Liver (tissue), 3 donors: ENCODE data around the gene C12orf50.

Experiments used
- GABPA ChIP-seq, 2 donors: IDR thresholded peaks in 1 of 2; conservative IDR thresholded peaks in 1 of 2; 2 replicates each; pipeline ENCODE4 v1.6.1; 2016; ENCODE audit warnings: antibody characterized with exemption in 2 of 2, mild to moderate bottlenecking in 1 of 2, moderate library complexity in 1 of 2
- JUND ChIP-seq, 2 donors: IDR thresholded peaks; 2 replicates each; pipeline ENCODE4 v1.6.1; 2016; ENCODE audit warnings: antibody characterized with exemption in 2 of 2
- NR2F2 ChIP-seq: IDR thresholded peaks from 2 replicates; pipeline ENCODE4 v1.6.1; 2016; ENCODE audit warnings: antibody characterized with exemption
- RAD21 ChIP-seq, 2 donors: IDR thresholded peaks; 2 replicates each; pipeline ENCODE4 v1.6.1; 2016; ENCODE audit warnings: antibody characterized with exemption in 2 of 2, mild to moderate bottlenecking in 2 of 2
- REST ChIP-seq: IDR thresholded peaks from 2 replicates; pipeline ENCODE4 v1.6.1; 2016; ENCODE audit warnings: antibody characterized with exemption, mild to moderate bottlenecking
- SP1 ChIP-seq: IDR thresholded peaks from 2 replicates; pipeline ENCODE4 v1.6.1; 2018; ENCODE audit warnings: antibody characterized with exemption, mild to moderate bottlenecking
- TAF1 ChIP-seq: conservative IDR thresholded peaks from 2 replicates; pipeline ENCODE4 v1.6.1; 2016; ENCODE audit warnings: antibody characterized with exemption, mild to moderate bottlenecking
- YY1 ChIP-seq: IDR thresholded peaks from 2 replicates; pipeline ENCODE4 v1.6.1; 2016; ENCODE audit warnings: antibody characterized with exemption, mild to moderate bottlenecking
- TF ChIP-seq, protein P1 (sequence below): fragments of 150-350 bp; IDR thresholded peaks from 2 replicates; pipeline ENCODE4 v1.5.1; 2017; ENCODE audit warnings: improper control_type of control experiment, low read depth, low read length; ENCODE audit not compliant: missing input control
- TF ChIP-seq, protein P2 (sequence below): IDR thresholded peaks from 2 replicates; pipeline ENCODE4 v1.6.1; 2016; ENCODE audit warnings: antibody characterized with exemption
- TF ChIP-seq, protein P3 (sequence below): IDR thresholded peaks from 2 replicates; pipeline ENCODE4 v1.6.1; 2016; ENCODE audit warnings: antibody characterized with exemption
- donor health status: healthy.
- donor health status: healthy.

GRCh38 chr12:88057994-88058718 lies 29.0 kb upstream of the C12orf50 start:
- TF ChIP-seq JUND (IDR thresholded peaks at IDR 0.05): no peak
- TF ChIP-seq REST: no peak
- TF ChIP-seq, protein P1, sequence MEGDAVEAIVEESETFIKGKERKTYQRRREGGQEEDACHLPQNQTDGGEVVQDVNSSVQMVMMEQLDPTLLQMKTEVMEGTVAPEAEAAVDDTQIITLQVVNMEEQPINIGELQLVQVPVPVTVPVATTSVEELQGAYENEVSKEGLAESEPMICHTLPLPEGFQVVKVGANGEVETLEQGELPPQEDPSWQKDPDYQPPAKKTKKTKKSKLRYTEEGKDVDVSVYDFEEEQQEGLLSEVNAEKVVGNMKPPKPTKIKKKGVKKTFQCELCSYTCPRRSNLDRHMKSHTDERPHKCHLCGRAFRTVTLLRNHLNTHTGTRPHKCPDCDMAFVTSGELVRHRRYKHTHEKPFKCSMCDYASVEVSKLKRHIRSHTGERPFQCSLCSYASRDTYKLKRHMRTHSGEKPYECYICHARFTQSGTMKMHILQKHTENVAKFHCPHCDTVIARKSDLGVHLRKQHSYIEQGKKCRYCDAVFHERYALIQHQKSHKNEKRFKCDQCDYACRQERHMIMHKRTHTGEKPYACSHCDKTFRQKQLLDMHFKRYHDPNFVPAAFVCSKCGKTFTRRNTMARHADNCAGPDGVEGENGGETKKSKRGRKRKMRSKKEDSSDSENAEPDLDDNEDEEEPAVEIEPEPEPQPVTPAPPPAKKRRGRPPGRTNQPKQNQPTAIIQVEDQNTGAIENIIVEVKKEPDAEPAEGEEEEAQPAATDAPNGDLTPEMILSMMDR: no peak
- TF ChIP-seq, protein P2, sequence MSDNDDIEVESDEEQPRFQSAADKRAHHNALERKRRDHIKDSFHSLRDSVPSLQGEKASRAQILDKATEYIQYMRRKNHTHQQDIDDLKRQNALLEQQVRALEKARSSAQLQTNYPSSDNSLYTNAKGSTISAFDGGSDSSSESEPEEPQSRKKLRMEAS: no peak
- no peak for TF ChIP-seq GABPA (IDR thresholded peaks at IDR 0.05 in 1 of 2, conservative IDR thresholded peaks at IDR 0.05 in 1 of 2)
- no peak for TF ChIP-seq RAD21 (IDR thresholded peaks at IDR 0.05)
- no peak for TF ChIP-seq YY1
- TF ChIP-seq, protein P3, sequence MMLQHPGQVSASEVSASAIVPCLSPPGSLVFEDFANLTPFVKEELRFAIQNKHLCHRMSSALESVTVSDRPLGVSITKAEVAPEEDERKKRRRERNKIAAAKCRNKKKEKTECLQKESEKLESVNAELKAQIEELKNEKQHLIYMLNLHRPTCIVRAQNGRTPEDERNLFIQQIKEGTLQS: no peak
- TF ChIP-seq TAF1: no peak
- no peak for TF ChIP-seq SP1
- no peak for TF ChIP-seq NR2F2
